GM13976 (cell line): Measurements from ENCODE around the gene CLTB.
A peak's percentile ranks its signal among the peaks of the same experiment; 100 is the strongest.
"Not testable (repeated sequence)": the region's sequence is repeated elsewhere in the genome, so short reads cannot be mapped to it uniquely, and the experiment has no call there.

ENCODE experiments used
- DNase-seq: peaks from one replicate; pipeline ENCODE4 v3.0.0; 2012; ENCODE audit warnings: low spot score
- CTCF ChIP-seq: IDR thresholded peaks from 2 replicates; pipeline ENCODE4 v1.5.1; 2012; ENCODE audit warnings: borderline replicate concordance, mild to moderate bottlenecking; ENCODE audit not compliant: insufficient read depth; ENCODE audit errors: extremely low read depth, missing control alignments, control extremely low read depth
- in situ Hi-C: fragments of 300-500 bp; cut with MboI; formaldehyde crosslinking; loops from one replicate; pipeline ENCODE4 v1.12.0; 2022; ENCODE audit warnings: low sequenced_read_pairs, mixed read lengths, inconsistent platforms; ENCODE audit not compliant: unreplicated experiment

CLTB gene

GRCh38 chr5:176447978-176448608 lies 31.8 kb upstream of the CLTB start, which contains the start of gene FAF2:
FAF2 (plus strand) TSS chr5:176448385; CDS start chr5:176448408, 23 bp downstream.
- DNase-seq, result peak; percentile 99
- TF ChIP-seq CTCF, result peak; percentile 93
- in situ Hi-C loops, result no loop called here

- TF ChIP-seq CTCF, result no peak
- DNase-seq, result no peak
- in situ Hi-C loops, result no loop called here
Measured at GRCh38 chr5:176447591-176447977, 31.2 kb upstream of the CLTB start.

- no peak for TF ChIP-seq CTCF
- DNase-seq, result no peak
- in situ Hi-C loops, result no loop called here
Measured at GRCh38 chr5:176446884-176447590, 30.7 kb upstream of the CLTB start.

GRCh38 chr5:176446028-176446665 lies 29.8 kb upstream of the CLTB start:
- in situ Hi-C loops, result no loop called here
- no peak for DNase-seq
- no peak for TF ChIP-seq CTCF

GRCh38 chr5:176444742-176445141 lies 28.4 kb upstream of the CLTB start:
- TF ChIP-seq CTCF, result no peak
- in situ Hi-C loops, result no loop called here
- DNase-seq, result no peak

GRCh38 chr5:176442911-176443310 lies 26.6 kb upstream of the CLTB start:
- in situ Hi-C loops, DNase-seq: not testable (repeated sequence)

- TF ChIP-seq CTCF, result no peak
- in situ Hi-C loops, result no loop called here
- DNase-seq, result no peak
Measured at GRCh38 chr5:176441921-176442323, 25.6 kb upstream of the CLTB start.
